ENCODE measurements around the gene ALDH1A2.

DNA sequence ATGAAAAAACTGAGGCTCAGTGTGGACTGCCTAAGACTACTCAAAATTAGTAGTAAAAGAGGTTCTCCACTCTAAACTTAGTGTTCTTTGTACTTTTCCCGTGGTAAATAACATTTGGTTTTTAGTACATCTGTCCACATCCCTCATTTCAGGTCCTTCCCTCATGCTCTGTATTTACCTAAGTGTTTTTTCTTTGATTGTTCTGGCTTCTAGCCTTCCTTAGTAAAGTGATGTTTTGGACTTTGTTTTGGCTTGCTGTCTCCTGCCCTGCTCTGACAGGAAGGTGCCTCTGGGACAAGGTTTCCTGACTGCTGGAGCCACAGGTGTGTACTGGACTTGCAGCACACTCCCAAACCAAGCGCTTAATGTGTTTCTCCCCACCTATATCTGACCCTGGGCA lies 29.9 kb upstream of the ALDH1A2 start:
- TF ChIP-seq, protein P1, sequence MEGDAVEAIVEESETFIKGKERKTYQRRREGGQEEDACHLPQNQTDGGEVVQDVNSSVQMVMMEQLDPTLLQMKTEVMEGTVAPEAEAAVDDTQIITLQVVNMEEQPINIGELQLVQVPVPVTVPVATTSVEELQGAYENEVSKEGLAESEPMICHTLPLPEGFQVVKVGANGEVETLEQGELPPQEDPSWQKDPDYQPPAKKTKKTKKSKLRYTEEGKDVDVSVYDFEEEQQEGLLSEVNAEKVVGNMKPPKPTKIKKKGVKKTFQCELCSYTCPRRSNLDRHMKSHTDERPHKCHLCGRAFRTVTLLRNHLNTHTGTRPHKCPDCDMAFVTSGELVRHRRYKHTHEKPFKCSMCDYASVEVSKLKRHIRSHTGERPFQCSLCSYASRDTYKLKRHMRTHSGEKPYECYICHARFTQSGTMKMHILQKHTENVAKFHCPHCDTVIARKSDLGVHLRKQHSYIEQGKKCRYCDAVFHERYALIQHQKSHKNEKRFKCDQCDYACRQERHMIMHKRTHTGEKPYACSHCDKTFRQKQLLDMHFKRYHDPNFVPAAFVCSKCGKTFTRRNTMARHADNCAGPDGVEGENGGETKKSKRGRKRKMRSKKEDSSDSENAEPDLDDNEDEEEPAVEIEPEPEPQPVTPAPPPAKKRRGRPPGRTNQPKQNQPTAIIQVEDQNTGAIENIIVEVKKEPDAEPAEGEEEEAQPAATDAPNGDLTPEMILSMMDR (IDR thresholded peaks at IDR 0.05) = no peak
- no peak for TF ChIP-seq POLR2AphosphoS5 (IDR thresholded peaks at IDR 0.05; ENCODE audit: insufficient read depth in 1 of 2, low read depth in 1 of 2)
- TF ChIP-seq POLR2A (IDR thresholded peaks at IDR 0.05) = no peak
